DOHH2 (cell line): Measurements from ENCODE around the gene CNBD2.

Experiments used
- EZH2phosphoT487 ChIP-seq: fragments of 200-600 bp; sonication (generic); IDR thresholded peaks from 2 replicates; pipeline ENCODE4 v1.6.1; 2017; ENCODE audit warnings: borderline replicate concordance, mild to moderate bottlenecking, antibody characterized with exemption, low read length, moderate library complexity, mixed read lengths
- TF ChIP-seq, protein P1 (sequence below): fragments of 200-600 bp; sonication (generic); IDR thresholded peaks from one replicate; pipeline ENCODE4 v1.5.1; 2014; ENCODE audit warnings: antibody characterized with exemption, mild to moderate bottlenecking, low read depth, low read length; ENCODE audit not compliant: poor library complexity, severe bottlenecking

DNA sequence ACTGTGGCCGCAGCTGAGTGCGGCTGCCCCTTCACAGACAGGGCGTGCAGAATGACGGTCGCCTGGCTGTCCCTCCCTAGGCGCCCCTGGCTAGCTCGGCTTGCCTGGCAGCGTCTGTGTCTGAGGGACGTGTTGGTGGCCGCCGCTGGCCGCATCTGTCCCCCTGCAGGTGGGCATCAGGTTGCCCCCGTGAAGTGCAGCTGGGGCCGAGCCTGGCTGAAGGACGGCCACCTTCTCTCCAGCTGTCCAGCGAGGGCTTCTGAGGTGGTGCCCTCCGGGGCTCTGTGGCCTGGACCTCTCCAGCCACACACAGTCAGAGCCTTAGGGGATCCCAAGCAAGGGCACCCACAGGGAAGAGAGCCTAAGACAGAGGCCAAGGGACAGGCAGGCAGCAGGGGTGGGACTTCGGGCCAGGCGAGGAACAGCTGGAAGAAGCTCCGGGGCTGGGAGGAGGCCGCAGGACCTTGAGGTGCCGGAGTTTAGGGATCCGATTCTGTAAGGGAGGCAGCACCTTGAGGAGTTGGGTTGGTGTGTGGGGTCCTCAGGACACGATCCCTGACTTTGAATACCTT is 97.1 kb downstream of the CNBD2 start:
- TF ChIP-seq, protein P1, sequence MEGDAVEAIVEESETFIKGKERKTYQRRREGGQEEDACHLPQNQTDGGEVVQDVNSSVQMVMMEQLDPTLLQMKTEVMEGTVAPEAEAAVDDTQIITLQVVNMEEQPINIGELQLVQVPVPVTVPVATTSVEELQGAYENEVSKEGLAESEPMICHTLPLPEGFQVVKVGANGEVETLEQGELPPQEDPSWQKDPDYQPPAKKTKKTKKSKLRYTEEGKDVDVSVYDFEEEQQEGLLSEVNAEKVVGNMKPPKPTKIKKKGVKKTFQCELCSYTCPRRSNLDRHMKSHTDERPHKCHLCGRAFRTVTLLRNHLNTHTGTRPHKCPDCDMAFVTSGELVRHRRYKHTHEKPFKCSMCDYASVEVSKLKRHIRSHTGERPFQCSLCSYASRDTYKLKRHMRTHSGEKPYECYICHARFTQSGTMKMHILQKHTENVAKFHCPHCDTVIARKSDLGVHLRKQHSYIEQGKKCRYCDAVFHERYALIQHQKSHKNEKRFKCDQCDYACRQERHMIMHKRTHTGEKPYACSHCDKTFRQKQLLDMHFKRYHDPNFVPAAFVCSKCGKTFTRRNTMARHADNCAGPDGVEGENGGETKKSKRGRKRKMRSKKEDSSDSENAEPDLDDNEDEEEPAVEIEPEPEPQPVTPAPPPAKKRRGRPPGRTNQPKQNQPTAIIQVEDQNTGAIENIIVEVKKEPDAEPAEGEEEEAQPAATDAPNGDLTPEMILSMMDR: no peak
- no peak for TF ChIP-seq EZH2phosphoT487
